Natural killer cell (primary cell): ENCODE data around the gene RINL. TPM values are rescaled to one million over a fixed set of nuclear protein-coding genes. Genes with fewer than 3 reads are reported as not detected.
"Not testable (repeated sequence)": the region's sequence is repeated elsewhere in the genome, so short reads cannot be mapped to it uniquely, and the experiment has no call there.

Source experiments
- ATAC-seq, 3 donors: fragments of 150-1000 bp in 2 of 3; fragments of 200-7000 bp in 1 of 3; cut with Tn5 transposase; 1 replicate in 1 of 3; 2 replicates in 2 of 3; pipeline ENCODE4 v1.10.0; 2021; ENCODE audit warnings: mild to moderate bottlenecking in 2 of 3, moderate library complexity in 2 of 3
- DNase-seq, 2 donors: peaks; one replicate each; pipeline versions ENCODE4 v3.0.0 to v3.0.0-alpha.2; 2013 to 2021; ENCODE audit warnings: mixed read lengths in 1 of 2
- H3K27ac ChIP-seq: one replicate; pipeline ENCODE4 v1.5.1; 2013; ENCODE audit warnings: mild to moderate bottlenecking, low read length
- H3K27me3 ChIP-seq: one replicate; pipeline ENCODE4 v1.6.1; 2013; ENCODE audit warnings: low read length; ENCODE audit not compliant: control insufficient read depth, insufficient read depth
- H3K36me3 ChIP-seq: one replicate; pipeline ENCODE4 v1.6.1; 2013; ENCODE audit warnings: low read length; ENCODE audit not compliant: control insufficient read depth, insufficient read depth
- H3K4me1 ChIP-seq: one replicate; pipeline ENCODE4 v1.6.1; 2013; ENCODE audit warnings: low read length; ENCODE audit not compliant: control insufficient read depth, insufficient read depth
- H3K4me3 ChIP-seq: one replicate; pipeline ENCODE4 v1.5.1; 2013; ENCODE audit warnings: low read length
- H3K9me3 ChIP-seq: one replicate; pipeline ENCODE4 v1.6.1; 2013; ENCODE audit warnings: low read length; ENCODE audit not compliant: control insufficient read depth, insufficient read depth
- H3K27ac Mint-ChIP-seq, 2 donors: one replicate each; pipeline ENCODE4 v1.8.0; 2022; ENCODE audit warnings: mild to moderate bottlenecking in 2 of 2, mixed read lengths in 2 of 2, moderate library complexity in 1 of 2
- H3K27me3 Mint-ChIP-seq, 2 donors: one replicate each; pipeline ENCODE4 v1.8.0; 2022; ENCODE audit warnings: low read depth in 2 of 2, mixed read lengths in 2 of 2
- H3K36me3 Mint-ChIP-seq: one replicate; pipeline ENCODE4 v1.8.0; 2022; ENCODE audit warnings: mixed read lengths
- H3K4me1 Mint-ChIP-seq, 2 donors: one replicate each; pipeline ENCODE4 v1.8.0; 2022; ENCODE audit warnings: mixed read lengths in 2 of 2
- H3K4me3 Mint-ChIP-seq: one replicate; pipeline ENCODE4 v1.8.0; 2022; ENCODE audit warnings: mild to moderate bottlenecking, moderate library complexity, mixed read lengths
- H3K9me3 Mint-ChIP-seq, 2 donors: one replicate each; pipeline ENCODE4 v1.8.0; 2022; ENCODE audit warnings: mixed read lengths in 2 of 2
- CTCF ChIP-seq: fragments of 200-600 bp; IDR thresholded peaks from one replicate; pipeline ENCODE4 v1.8.0; 2022; ENCODE audit warnings: antibody characterized with exemption
- WGBS: methylation state at CpG from one replicate; pipeline ENCODE4 v1.1.7; 2013; ENCODE audit warnings: missing lambda C conversion rate; ENCODE audit not compliant: insufficient coverage; 5-methylcytosine and 5-hydroxymethylcytosine counted together
- intact Hi-C: fragments of 100-400 bp; cut with micrococcal nuclease; formaldehyde crosslinking; loops from one replicate; pipeline ENCODE4 v1.14.2; 2022
- total RNA-seq, 4 donors: library from RNA; stranded (reverse); fragments of 120-200 nt in 1 of 4; gene quantifications; one replicate each; pipeline versions ENCODE4 v1.2.3 to v1.2.4, GENCODE V29; 2013 to 2022

The RINL gene
- total RNA-seq, 3 donors from 2014 or later (not counting 1 experiment from before 2014, with no cell fraction given) = 59.7 to 65.6 (median 59.7) TPM

GRCh38 chr19:38878575-38879399 is 712 bp upstream of the RINL start:
- H3K36me3 Mint-ChIP-seq = no peaks in the 10 kb centered on the region
- H3K4me3 ChIP-seq = peak overlapping the region; percentile 38
- H3K36me3 ChIP-seq = peaks cover 35% of the 10 kb centered on the region
- ATAC-seq = peak in 2 of 3 donors; percentile 6 to 11
- H3K27ac Mint-ChIP-seq = peak overlapping the region; percentile 94 to 97
- intact Hi-C loops = loop anchor here (1.0 kb wide), 1 partner anchor 21 kb away; the partner anchor contains the start of genes NFKBIB and SIRT2
- H3K9me3 Mint-ChIP-seq = no peaks in the 10 kb centered on the region
- WGBS = 58% methylated on average over 16 of the region's 16 CpGs
- no peak for TF ChIP-seq CTCF
- DNase-seq = no peak
- no peaks in the 10 kb centered on the region for H3K27me3 ChIP-seq
- no peaks in the 10 kb centered on the region for H3K27me3 Mint-ChIP-seq
- peak overlapping the region; percentile 94 for H3K27ac ChIP-seq
- peak overlapping the region; percentile 82 for H3K4me3 Mint-ChIP-seq
- peaks cover 28% of the 10 kb centered on the region for H3K4me1 ChIP-seq
- peaks cover 21 to 30% of the 10 kb centered on the region in 2 donors for H3K4me1 Mint-ChIP-seq
- no peaks in the 10 kb centered on the region for H3K9me3 ChIP-seq

- no peak overlapping the region for H3K27ac ChIP-seq
- no peaks in the 10 kb centered on the region for H3K27me3 Mint-ChIP-seq
- TF ChIP-seq CTCF = no peak
- H3K36me3 ChIP-seq = peaks cover 28% of the 10 kb centered on the region
- H3K27me3 ChIP-seq = no peaks in the 10 kb centered on the region
- peak in 1 of 2 donors; percentile 6 for DNase-seq
- H3K4me3 ChIP-seq = no peak overlapping the region
- ATAC-seq = peak in 1 of 3 donors; percentile 11
- H3K27ac Mint-ChIP-seq = peak overlapping the region; percentile 94 to 97
- H3K4me1 ChIP-seq = peaks cover 29% of the 10 kb centered on the region
- H3K9me3 Mint-ChIP-seq = no peaks in the 10 kb centered on the region
- H3K36me3 Mint-ChIP-seq = no peaks in the 10 kb centered on the region
- 89% methylated on average over 6 of the region's 6 CpGs for WGBS
- intact Hi-C loops = no loop called here
- H3K4me3 Mint-ChIP-seq = peak overlapping the region; percentile 66
- no peaks in the 10 kb centered on the region for H3K9me3 ChIP-seq
- H3K4me1 Mint-ChIP-seq = peaks cover 21 to 34% of the 10 kb centered on the region in 2 donors
Observed at GRCh38 chr19:38875656-38876395, 2.2 kb downstream of the RINL start.

- WGBS = 95% methylated on average over 10 of the region's 10 CpGs
- H3K4me3 ChIP-seq, H3K9me3 ChIP-seq, H3K9me3 Mint-ChIP-seq, H3K27me3 Mint-ChIP-seq, H3K27me3 ChIP-seq, H3K27ac Mint-ChIP-seq, intact Hi-C loops, H3K36me3 Mint-ChIP-seq, H3K4me3 Mint-ChIP-seq, H3K27ac ChIP-seq, DNase-seq, ATAC-seq: not testable (repeated sequence)
- Histone ChIP-seq H3K4me1 (peaks cover 37% of the 10 kb centered on the region), H3K36me3 (peaks cover 22% of the 10 kb centered on the region)
- peaks cover 29 to 50% of the 10 kb centered on the region in 2 donors for H3K4me1 Mint-ChIP-seq
Observed at GRCh38 chr19:38873400-38873799, 4.7 kb downstream of the RINL start.

GRCh38 chr19:38870612-38871011 is 7.5 kb downstream of the RINL start:
- peak overlapping the region; percentile 52 for H3K4me3 Mint-ChIP-seq
- H3K36me3 Mint-ChIP-seq = no peaks in the 10 kb centered on the region
- Histone ChIP-seq H3K27ac (peak overlapping the region; percentile 66), H3K4me1 (peaks cover 35% of the 10 kb centered on the region), H3K27me3 (no peaks in the 10 kb centered on the region), H3K9me3 (no peaks in the 10 kb centered on the region), H3K36me3 (peaks cover 22% of the 10 kb centered on the region), H3K4me3 (no peak overlapping the region)
- ATAC-seq (no peak), DNase-seq (no peak)
- 94% methylated on average over 19 of the region's 19 CpGs for WGBS
- H3K4me1 Mint-ChIP-seq = peaks cover 18 to 35% of the 10 kb centered on the region in 2 donors
- no peak for TF ChIP-seq CTCF
- H3K9me3 Mint-ChIP-seq = no peaks in the 10 kb centered on the region
- H3K27ac Mint-ChIP-seq = peak overlapping the region; percentile 80 to 94
- H3K27me3 Mint-ChIP-seq = no peaks in the 10 kb centered on the region
- intact Hi-C loops = loop anchor here (1.0 kb wide), 1 partner anchor 39 kb away; the partner anchor contains the start of gene ECH1
